ENCODE results near the gene ZNF112.
"Not testable (repeated sequence)": the region's sequence is repeated elsewhere in the genome, so short reads cannot be mapped to it uniquely, and the experiment has no call there.

GRCh38 chr19:44389268-44389667, 32.8 kb upstream of the ZNF112 start:
- not testable (repeated sequence) for TF ChIP-seq ZC3H10 (CRISPR knock-in tag; IDR thresholded peaks at IDR 0.05); ISL1 (CRISPR knock-in tag; IDR thresholded peaks at IDR 0.05); PATZ1 (CRISPR knock-in tag; IDR thresholded peaks at IDR 0.05; ENCODE audit: borderline replicate concordance); TOX (CRISPR knock-in tag; IDR thresholded peaks at IDR 0.05; ENCODE audit: borderline replicate concordance); RARB (CRISPR knock-in tag; IDR thresholded peaks at IDR 0.05); CREB5 (CRISPR knock-in tag; IDR thresholded peaks at IDR 0.05; ENCODE audit: low read depth); ARNTL (CRISPR knock-in tag; IDR thresholded peaks at IDR 0.05; ENCODE audit: borderline replicate concordance, low read depth); OSR1 (CRISPR knock-in tag; IDR thresholded peaks at IDR 0.05); TCF4 (CRISPR knock-in tag; IDR thresholded peaks at IDR 0.05; ENCODE audit: borderline replicate concordance); ESRRG (CRISPR knock-in tag; IDR thresholded peaks at IDR 0.05); ZFP30 (CRISPR knock-in tag; IDR thresholded peaks at IDR 0.05); ZNF70 (CRISPR knock-in tag; IDR thresholded peaks at IDR 0.05); CSDC2 (CRISPR knock-in tag; IDR thresholded peaks at IDR 0.05); CSRNP3 (CRISPR knock-in tag; IDR thresholded peaks at IDR 0.05)
